SJSA1 (cell line): ENCODE data around the gene WDR54. TPM values are rescaled to one million over a fixed set of nuclear protein-coding genes. Genes with fewer than 3 reads are reported as not detected.
"Not testable (repeated sequence)": the region's sequence is repeated elsewhere in the genome, so short reads cannot be mapped to it uniquely, and the experiment has no call there.

Source experiments
- DNase-seq, 2 experiments: peaks; one replicate each; pipeline ENCODE4 v3.0.0-alpha.2; 2015 to 2020; ENCODE audit warnings: low spot score in 2 of 2, low read depth in 1 of 2
- H3K27ac ChIP-seq: fragments of 250-450 bp; sonication (Bioruptor Pico); 2 replicates; pipeline ENCODE4 v1.5.1; 2020; ENCODE audit warnings: mild to moderate bottlenecking, moderate library complexity
- H3K27me3 ChIP-seq: fragments of 250-450 bp; sonication (Bioruptor Pico); replicated peaks from 2 replicates; pipeline ENCODE4 v1.5.1; 2020; ENCODE audit warnings: mild to moderate bottlenecking, moderate library complexity
- H3K36me3 ChIP-seq: fragments of 250-450 bp; sonication (Bioruptor Pico); 2 replicates; pipeline ENCODE4 v1.5.1; 2020; ENCODE audit warnings: mild to moderate bottlenecking
- H3K4me1 ChIP-seq: fragments of 250-450 bp; sonication (Bioruptor Pico); replicated peaks from 2 replicates; pipeline ENCODE4 v1.6.1; 2021; ENCODE audit warnings: mild to moderate bottlenecking
- H3K4me3 ChIP-seq: fragments of 250-450 bp; sonication (Bioruptor Pico); 2 replicates; pipeline ENCODE4 v1.5.1; 2020; ENCODE audit warnings: mild to moderate bottlenecking
- H3K9me3 ChIP-seq: fragments of 250-450 bp; sonication (Bioruptor Pico); replicated peaks from 2 replicates; pipeline ENCODE4 v1.5.1; 2020; ENCODE audit warnings: mild to moderate bottlenecking
- total RNA-seq: library from RNA; depleted of rRNA; stranded (reverse); fragments of >200 nt; shearing (Covaris generic); gene quantifications from 2 replicates; pipeline ENCODE4 v1.2.3, GENCODE V29; 2014

WDR54 gene
- total RNA-seq, 1 experiment from 2014 or later: 15.2 TPM

GRCh38 chr2:74442483-74443297, 21.2 kb downstream of the WDR54 start:
- not testable (repeated sequence) for H3K36me3 ChIP-seq, H3K27me3 ChIP-seq, H3K9me3 ChIP-seq, H3K27ac ChIP-seq, H3K4me3 ChIP-seq, DNase-seq
- H3K4me1 ChIP-seq: peaks cover 31% of the 10 kb centered on the region

- Histone ChIP-seq H3K9me3 (no peaks in the 10 kb centered on the region), H3K36me3 (no peaks in the 10 kb centered on the region), H3K27me3 (no peaks in the 10 kb centered on the region), H3K4me3 (no peak overlapping the region), H3K27ac (no peak overlapping the region), H3K4me1 (peaks cover 21% of the 10 kb centered on the region)
- DNase-seq: no peak
Measured at GRCh38 chr2:74444498-74445318, 23.2 kb downstream of the WDR54 start.

GRCh38 chr2:74447230-74447999, 25.9 kb downstream of the WDR54 start:
- no peak for DNase-seq
- Histone ChIP-seq H3K27ac (no peak overlapping the region), H3K9me3 (no peaks in the 10 kb centered on the region), H3K36me3 (no peaks in the 10 kb centered on the region), H3K27me3 (no peaks in the 10 kb centered on the region), H3K4me3 (no peak overlapping the region), H3K4me1 (peaks cover 10% of the 10 kb centered on the region)

- H3K27ac ChIP-seq: no peak overlapping the region
- no peaks in the 10 kb centered on the region for H3K36me3 ChIP-seq
- DNase-seq: no peak
- no peaks in the 10 kb centered on the region for H3K9me3 ChIP-seq
- no peaks in the 10 kb centered on the region for H3K27me3 ChIP-seq
- no peak overlapping the region for H3K4me3 ChIP-seq
- H3K4me1 ChIP-seq: peaks cover 9% of the 10 kb centered on the region
Measured at GRCh38 chr2:74448771-74449170, 27.2 kb downstream of the WDR54 start.

- no peak for DNase-seq
- Histone ChIP-seq H3K36me3 (no peaks in the 10 kb centered on the region), H3K9me3 (no peaks in the 10 kb centered on the region), H3K4me1 (peaks cover 8% of the 10 kb centered on the region), H3K27me3 (no peaks in the 10 kb centered on the region), H3K4me3 (no peak overlapping the region), H3K27ac (no peak overlapping the region)
Measured at GRCh38 chr2:74450570-74451190, 29.1 kb downstream of the WDR54 start.

GRCh38 chr2:74454654-74455511, 33.4 kb downstream of the WDR54 start, which contains the start of gene INO80B:
TSS of gene INO80B (plus strand) at chr2:74455087. CDS start at chr2:74455117, 30 bp downstream.
- no peaks in the 10 kb centered on the region for H3K27me3 ChIP-seq
- no peaks in the 10 kb centered on the region for H3K9me3 ChIP-seq
- peaks cover 10% of the 10 kb centered on the region for H3K36me3 ChIP-seq
- H3K27ac ChIP-seq: no peak within 1 kb of the TSS
- peak within 1 kb of the TSS; percentile 47 for H3K4me3 ChIP-seq
- peaks cover 16% of the 10 kb centered on the region for H3K4me1 ChIP-seq
- peak; percentile 95 to 96 for DNase-seq

- no peak for DNase-seq
- Histone ChIP-seq H3K36me3 (peaks cover 25% of the 10 kb centered on the region), H3K27me3 (no peaks in the 10 kb centered on the region), H3K4me3 (peak overlapping the region; percentile 53), H3K27ac (no peak overlapping the region), H3K9me3 (no peaks in the 10 kb centered on the region), H3K4me1 (peaks cover 16% of the 10 kb centered on the region)
Measured at GRCh38 chr2:74457129-74457548, 35.6 kb downstream of the WDR54 start.

- Histone ChIP-seq H3K4me1 (peaks cover 16% of the 10 kb centered on the region), H3K27ac (peak overlapping the region; percentile 2; the same call in 1 of the 2 replicates), H3K9me3 (no peaks in the 10 kb centered on the region), H3K36me3 (peaks cover 30% of the 10 kb centered on the region), H3K27me3 (no peaks in the 10 kb centered on the region), H3K4me3 (peak overlapping the region; percentile 53)
- DNase-seq: no peak
Measured at GRCh38 chr2:74457549-74458131, 36.1 kb downstream of the WDR54 start.

GRCh38 chr2:74458132-74458937, 36.8 kb downstream of the WDR54 start, which contains the start of gene WBP1:
TSS of gene WBP1 (plus strand) at chr2:74458438. CDS start at chr2:74458603, 165 bp downstream.
- Histone ChIP-seq H3K36me3 (peaks cover 37% of the 10 kb centered on the region), H3K27me3 (no peaks in the 10 kb centered on the region), H3K4me1 (peaks cover 16% of the 10 kb centered on the region), H3K4me3 (peak within 1 kb of the TSS; percentile 53), H3K27ac (peak within 1 kb of the TSS; percentile 2; the same call in 1 of the 2 replicates), H3K9me3 (no peaks in the 10 kb centered on the region)
- DNase-seq: peak; percentile 99 to 100

GRCh38 chr2:74458938-74459363, 37.4 kb downstream of the WDR54 start:
- no peak for DNase-seq
- H3K27ac ChIP-seq: no peak overlapping the region
- H3K4me3 ChIP-seq: peak overlapping the region; percentile 53

GRCh38 chr2:74459503-74460118, 38.1 kb downstream of the WDR54 start:
- DNase-seq, H3K4me3 ChIP-seq, H3K27ac ChIP-seq, H3K9me3 ChIP-seq, H3K27me3 ChIP-seq: not testable (repeated sequence)
- Histone ChIP-seq H3K36me3 (peaks cover 37% of the 10 kb centered on the region), H3K4me1 (peaks cover 19% of the 10 kb centered on the region)

More at GRCh38 chr2:74458938-74459363, 37.4 kb downstream of the WDR54 start:
- H3K9me3 ChIP-seq: no peaks in the 10 kb centered on the region
- no peaks in the 10 kb centered on the region for H3K27me3 ChIP-seq
- peaks cover 37% of the 10 kb centered on the region for H3K36me3 ChIP-seq
- peaks cover 16% of the 10 kb centered on the region for H3K4me1 ChIP-seq
